Suprapubic skin (tissue), 4 donors: ENCODE data around the gene DDX5.

Experiments
- EP300 ChIP-seq: sonication (generic); formaldehyde crosslinking; IDR thresholded peaks from one replicate; pipeline ENCODE4 v1.6.1; 2017; ENCODE audit warnings: antibody characterized with exemption
- POLR2A ChIP-seq, 2 donors: fragments of 450-650 bp; IDR thresholded peaks; one replicate each; pipeline ENCODE4 v1.6.1; 2017; ENCODE audit warnings: antibody characterized with exemption in 2 of 2, mild to moderate bottlenecking in 2 of 2, moderate library complexity in 2 of 2
- POLR2AphosphoS5 ChIP-seq, 3 donors: sonication (generic); formaldehyde crosslinking; IDR thresholded peaks; one replicate each; pipeline ENCODE4 v1.6.1; 2017; ENCODE audit warnings: antibody characterized with exemption in 3 of 3
- TF ChIP-seq, protein P1 (sequence below), 2 donors: fragments of 200-600 bp in 1 of 2; fragments of 450-650 bp in 1 of 2; sonication (generic) in 1 of 2; IDR thresholded peaks; one replicate each; pipeline ENCODE4 v1.5.1; 2016 to 2019; ENCODE audit warnings: antibody characterized with exemption in 2 of 2, mild to moderate bottlenecking in 1 of 2, moderate library complexity in 1 of 2

DNA sequence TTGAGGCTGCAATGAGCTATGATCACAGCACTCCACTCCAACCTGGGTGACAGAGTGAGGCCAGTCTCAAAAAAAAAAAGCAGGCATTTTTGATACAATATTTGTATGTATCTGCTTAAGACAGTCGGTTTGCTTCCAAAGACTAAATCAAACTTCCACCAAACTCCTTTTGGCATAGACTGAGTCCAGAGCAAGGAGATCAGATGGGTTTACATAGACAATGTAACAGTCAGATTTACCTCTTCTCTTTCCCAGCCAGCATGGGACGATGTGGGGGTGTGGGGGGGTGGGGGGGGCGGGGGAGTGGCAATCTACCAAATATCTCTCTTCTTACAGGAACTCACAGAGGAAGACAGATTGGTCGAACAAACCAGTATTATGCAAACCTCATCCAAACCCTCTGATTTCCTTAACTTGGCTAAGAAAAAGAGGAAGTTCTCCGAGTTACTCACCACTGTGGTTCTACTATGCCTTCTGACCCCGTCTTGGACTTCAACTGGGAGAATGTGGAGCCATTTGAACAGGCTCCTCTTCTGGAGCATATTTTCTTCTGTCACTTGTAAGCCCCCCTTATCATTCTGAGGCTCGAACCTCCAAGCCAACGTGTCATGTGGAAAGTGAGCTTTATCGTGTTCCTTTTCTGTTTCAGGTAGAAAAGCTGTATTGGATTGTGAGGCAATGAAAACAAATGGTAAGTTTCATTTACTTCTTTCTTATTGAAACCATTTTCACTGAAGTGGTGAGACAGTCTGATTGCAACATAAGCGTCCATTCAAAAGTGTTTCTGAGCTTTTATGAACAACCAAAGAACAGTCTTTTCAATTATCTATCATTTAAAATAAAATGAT is 57.2 kb downstream of the DDX5 start, which contains the start of gene MILR1:
- TF ChIP-seq, protein P1, sequence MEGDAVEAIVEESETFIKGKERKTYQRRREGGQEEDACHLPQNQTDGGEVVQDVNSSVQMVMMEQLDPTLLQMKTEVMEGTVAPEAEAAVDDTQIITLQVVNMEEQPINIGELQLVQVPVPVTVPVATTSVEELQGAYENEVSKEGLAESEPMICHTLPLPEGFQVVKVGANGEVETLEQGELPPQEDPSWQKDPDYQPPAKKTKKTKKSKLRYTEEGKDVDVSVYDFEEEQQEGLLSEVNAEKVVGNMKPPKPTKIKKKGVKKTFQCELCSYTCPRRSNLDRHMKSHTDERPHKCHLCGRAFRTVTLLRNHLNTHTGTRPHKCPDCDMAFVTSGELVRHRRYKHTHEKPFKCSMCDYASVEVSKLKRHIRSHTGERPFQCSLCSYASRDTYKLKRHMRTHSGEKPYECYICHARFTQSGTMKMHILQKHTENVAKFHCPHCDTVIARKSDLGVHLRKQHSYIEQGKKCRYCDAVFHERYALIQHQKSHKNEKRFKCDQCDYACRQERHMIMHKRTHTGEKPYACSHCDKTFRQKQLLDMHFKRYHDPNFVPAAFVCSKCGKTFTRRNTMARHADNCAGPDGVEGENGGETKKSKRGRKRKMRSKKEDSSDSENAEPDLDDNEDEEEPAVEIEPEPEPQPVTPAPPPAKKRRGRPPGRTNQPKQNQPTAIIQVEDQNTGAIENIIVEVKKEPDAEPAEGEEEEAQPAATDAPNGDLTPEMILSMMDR (IDR thresholded peaks at IDR 0.05) = no peak
- TF ChIP-seq POLR2AphosphoS5 (IDR thresholded peaks at IDR 0.05) = no peak
- no peak for TF ChIP-seq EP300
- TF ChIP-seq POLR2A (IDR thresholded peaks at IDR 0.05) = no peak
